ENCODE measurements around the gene TEKTIP1.

TEKTIP1 gene

GRCh38 chr19:3589439-3589838, 50.5 kb downstream of the TEKTIP1 start:
- no peak for DNase-seq (ENCODE audit: low spot score)
- no peak for TF ChIP-seq CTCF (IDR thresholded peaks at IDR 0.05; ENCODE audit: extremely low read depth, missing control alignments)

DNA sequence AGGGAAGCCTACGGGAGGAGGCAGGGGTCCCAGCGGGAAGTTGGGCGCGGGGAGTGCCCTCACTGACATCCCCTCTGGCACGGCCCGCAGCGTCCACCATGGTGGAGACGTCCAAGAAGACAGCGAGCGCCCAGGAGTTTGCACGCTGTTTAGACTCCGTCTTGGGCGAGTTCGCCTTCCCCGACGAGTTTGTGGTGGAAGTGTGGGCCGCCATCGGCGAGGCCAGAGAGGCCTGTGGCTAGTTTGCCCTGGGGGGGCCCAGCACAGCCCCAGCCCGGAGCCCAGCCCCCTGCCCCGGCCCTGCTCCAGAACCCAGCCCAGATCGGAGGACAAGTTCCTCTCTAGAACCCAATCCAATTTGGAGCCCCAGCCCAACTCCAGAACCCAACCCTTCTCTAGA, 51.0 kb downstream of the TEKTIP1 start:
- TF ChIP-seq CTCF (IDR thresholded peaks at IDR 0.05; ENCODE audit: extremely low read depth, missing control alignments) = no peak
- no peak for DNase-seq (ENCODE audit: low spot score)

DNA sequence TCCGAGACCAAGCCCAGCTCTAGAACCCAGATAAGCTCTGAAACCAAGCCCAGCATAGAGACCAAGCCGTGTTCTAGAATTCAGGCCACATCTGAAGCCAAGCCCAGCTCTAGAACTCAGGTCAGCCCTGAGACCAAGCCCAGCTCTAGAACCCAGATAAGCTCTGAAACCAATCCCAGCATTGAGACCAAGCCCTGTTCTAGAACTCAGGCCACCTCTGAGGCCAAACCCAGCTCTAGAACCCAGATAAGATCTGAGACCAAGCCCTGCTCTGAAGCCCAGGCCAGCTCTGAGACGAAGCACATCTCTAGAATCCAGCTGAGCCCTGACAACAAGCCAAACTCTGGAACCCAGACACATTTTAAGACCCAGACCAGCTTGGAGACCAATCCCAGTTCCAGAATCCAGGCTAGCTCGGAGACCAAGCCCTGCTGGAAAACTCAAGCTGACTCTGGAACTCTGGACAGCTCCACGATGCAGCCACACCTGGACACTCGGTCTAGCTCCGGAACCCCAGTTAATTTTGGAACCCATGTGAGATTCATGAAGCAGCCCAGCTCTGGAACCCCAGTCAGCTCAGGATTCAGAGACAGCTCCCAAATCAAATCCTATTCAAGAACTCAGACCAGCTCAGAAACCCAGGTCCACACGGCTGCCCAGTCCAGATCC, 52.2 kb downstream of the TEKTIP1 start:
- no peak for DNase-seq (ENCODE audit: low spot score)
- TF ChIP-seq CTCF (IDR thresholded peaks at IDR 0.05; ENCODE audit: extremely low read depth, missing control alignments) = no peak

- TF ChIP-seq CTCF (IDR thresholded peaks at IDR 0.05; ENCODE audit: extremely low read depth, missing control alignments) = no peak
- no peak for DNase-seq (ENCODE audit: low spot score)
These were observed 53.1 kb downstream of the TEKTIP1 start for GRCh38 chr19:3591876-3592613.

DNA sequence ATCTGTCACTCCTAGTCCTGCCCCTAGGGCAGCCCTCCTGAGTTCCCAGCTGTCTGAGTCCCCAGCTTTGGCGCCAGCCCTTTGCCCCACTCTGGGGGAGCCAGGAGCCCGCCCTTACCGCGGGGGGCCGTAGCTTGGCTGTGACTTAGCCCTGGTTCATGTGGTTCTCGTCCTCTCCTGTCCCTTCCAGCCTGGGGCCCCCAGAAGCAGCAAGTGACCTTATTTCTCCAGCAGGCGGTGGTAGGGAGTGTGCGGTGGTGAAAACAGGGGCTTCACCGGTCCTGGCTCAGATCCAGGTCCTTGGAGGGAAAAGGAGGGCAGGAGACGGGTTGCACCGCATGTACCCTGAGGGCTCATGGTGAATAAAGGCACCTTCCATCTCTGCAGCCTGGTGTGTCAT, 54.2 kb downstream of the TEKTIP1 start:
- TF ChIP-seq CTCF (IDR thresholded peaks at IDR 0.05; ENCODE audit: extremely low read depth, missing control alignments) = no peak
- no peak for DNase-seq (ENCODE audit: low spot score)

All from GM20000 (cell line).